Astrocyte (in vitro differentiated cells and primary cell): ENCODE results near the gene SUPT5H. TPM values are rescaled to one million over a fixed set of nuclear protein-coding genes. Genes with fewer than 3 reads are reported as not detected.

ENCODE experiments used
- DNase-seq: peaks from one replicate; pipeline ENCODE4 v3.0.0-alpha.2; 2010; ENCODE audit warnings: low read depth
- FAIRE-seq: peaks from 2 replicates; lab custom pipeline; 2011; peaks lifted over from hg19 to GRCh38; lab: Jason Lieb, UNC
- H2AFZ ChIP-seq: 2 replicates; pipeline ENCODE4 v1.6.0; 2012; ENCODE audit warnings: low read depth, low read length, inconsistent platforms
- H3K27ac ChIP-seq: 2 replicates; pipeline ENCODE4 v1.5.1; 2011; ENCODE audit warnings: low read depth, low read length, inconsistent platforms
- H3K27me3 ChIP-seq: 2 replicates; pipeline ENCODE4 v1.6.0; 2011; ENCODE audit warnings: low read length, inconsistent platforms; ENCODE audit not compliant: insufficient read depth
- H3K36me3 ChIP-seq: 2 replicates; pipeline ENCODE4 v1.5.1; 2011; ENCODE audit warnings: low read length, inconsistent platforms; ENCODE audit not compliant: insufficient read depth
- H3K4me1 ChIP-seq: 2 replicates; pipeline ENCODE4 v1.5.1; 2011; ENCODE audit warnings: low read length, inconsistent platforms; ENCODE audit not compliant: insufficient read depth
- H3K4me2 ChIP-seq: 2 replicates; pipeline ENCODE4 v1.6.0; 2012; ENCODE audit warnings: low read length, inconsistent platforms
- H3K4me3 ChIP-seq: 2 replicates; pipeline ENCODE4 v1.5.1; 2011; ENCODE audit warnings: low read depth, mild to moderate bottlenecking, low read length, inconsistent platforms; ENCODE audit not compliant: insufficient read depth
- H3K79me2 ChIP-seq: 2 replicates; pipeline ENCODE4 v1.6.0; 2012; ENCODE audit warnings: mild to moderate bottlenecking, low read length, inconsistent platforms; ENCODE audit not compliant: insufficient read depth
- H3K9ac ChIP-seq: 2 replicates; pipeline ENCODE4 v1.6.0; 2012; ENCODE audit warnings: mild to moderate bottlenecking, low read length, inconsistent platforms
- H3K9me3 ChIP-seq: 2 replicates; pipeline ENCODE4 v1.5.1; 2012; ENCODE audit warnings: low read depth, mild to moderate bottlenecking, low read length, inconsistent platforms; ENCODE audit not compliant: insufficient read depth
- H4K20me1 ChIP-seq: 2 replicates; pipeline ENCODE4 v1.6.0; 2012; ENCODE audit warnings: low read length, inconsistent platforms; ENCODE audit not compliant: insufficient read depth
- H3K27ac Mint-ChIP-seq: one replicate; pipeline ENCODE4 v1.8.0; 2021; ENCODE audit warnings: mild to moderate bottlenecking, mixed read lengths; ENCODE audit not compliant: unreplicated experiment
- H3K27me3 Mint-ChIP-seq: one replicate; pipeline ENCODE4 v1.8.0; 2021; ENCODE audit warnings: low read depth, mixed read lengths; ENCODE audit not compliant: unreplicated experiment
- H3K36me3 Mint-ChIP-seq: one replicate; pipeline ENCODE4 v1.8.0; 2021; ENCODE audit warnings: low read depth, mixed read lengths; ENCODE audit not compliant: unreplicated experiment
- H3K4me1 Mint-ChIP-seq: one replicate; pipeline ENCODE4 v1.8.0; 2021; ENCODE audit warnings: low read depth, mixed read lengths; ENCODE audit not compliant: unreplicated experiment
- H3K4me3 Mint-ChIP-seq: one replicate; pipeline ENCODE4 v1.8.0; 2021; ENCODE audit warnings: mild to moderate bottlenecking, moderate library complexity, mixed read lengths; ENCODE audit not compliant: unreplicated experiment
- H3K9me3 Mint-ChIP-seq: one replicate; pipeline ENCODE4 v1.8.0; 2021; ENCODE audit warnings: mild to moderate bottlenecking, mixed read lengths; ENCODE audit not compliant: unreplicated experiment
- EZH2 ChIP-seq: IDR thresholded peaks from 2 replicates; pipeline ENCODE4 v1.6.1; 2012; ENCODE audit warnings: mild to moderate bottlenecking, low read length, inconsistent platforms; ENCODE audit not compliant: insufficient read depth
- total RNA-seq: library from RNA; stranded (reverse); gene quantifications from 2 replicates; pipeline ENCODE4 v1.2.1, GENCODE V29; 2021
- TF ChIP-seq, protein P1 (sequence below): IDR thresholded peaks from 2 replicates; pipeline ENCODE4 v1.5.1; 2011; ENCODE audit warnings: low read depth, mild to moderate bottlenecking, inconsistent platforms, low read length, moderate library complexity; ENCODE audit not compliant: insufficient read depth

Gene SUPT5H
- total RNA-seq, 1 donor from 2014 or later: 171 TPM

DNA sequence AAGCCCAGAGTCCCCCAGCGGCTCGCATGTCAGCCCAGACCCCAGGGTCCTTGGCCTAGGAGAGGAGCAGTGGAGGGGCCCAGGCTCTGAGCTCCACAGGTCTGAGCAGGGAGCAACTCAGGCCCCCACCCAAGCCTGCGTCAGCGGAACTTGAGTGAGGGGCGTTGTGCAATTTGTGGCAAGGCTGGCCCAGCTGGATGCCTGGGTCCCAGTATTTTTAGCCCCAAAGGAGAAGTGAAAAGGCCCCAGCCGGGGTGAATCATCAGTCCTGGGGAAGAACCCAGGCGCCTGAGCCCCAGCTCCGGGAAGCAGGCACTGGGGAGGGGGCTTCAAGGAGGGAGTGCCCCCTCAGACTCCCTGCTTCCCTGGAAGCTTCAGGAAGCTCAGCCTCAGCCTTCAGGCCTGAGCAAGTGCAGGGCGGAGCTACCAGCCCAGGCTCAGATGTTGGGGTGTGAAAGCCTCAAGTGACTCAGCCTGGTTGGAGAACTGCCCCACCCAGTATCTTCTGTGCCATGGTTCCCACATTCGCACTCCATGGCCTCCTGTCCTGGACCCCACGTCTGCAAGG is 47.0 kb upstream of the SUPT5H start:
- no peak for FAIRE-seq
- Histone ChIP-seq H3K9ac (peak overlapping the region; percentile 68), H4K20me1 (peaks cover 6% of the 10 kb centered on the region), H3K36me3 (peaks cover 6% of the 10 kb centered on the region), H3K79me2 (peaks cover 7% of the 10 kb centered on the region), H3K4me2 (peak overlapping the region; percentile 37), H3K27ac (peak overlapping the region; percentile 61), H2AFZ (no peak overlapping the region), H3K27me3 (no peaks in the 10 kb centered on the region), H3K4me3 (no peak overlapping the region), H3K9me3 (no peaks in the 10 kb centered on the region), H3K4me1 (peaks cover 39% of the 10 kb centered on the region)
- Mint-ChIP-seq H3K9me3 (no peaks in the 10 kb centered on the region), H3K4me1 (peaks cover 23% of the 10 kb centered on the region), H3K27ac (peak overlapping the region; percentile 68), H3K4me3 (peak overlapping the region; percentile 45), H3K36me3 (peaks cover 2% of the 10 kb centered on the region), H3K27me3 (no peaks in the 10 kb centered on the region)
- TF ChIP-seq, protein P1, sequence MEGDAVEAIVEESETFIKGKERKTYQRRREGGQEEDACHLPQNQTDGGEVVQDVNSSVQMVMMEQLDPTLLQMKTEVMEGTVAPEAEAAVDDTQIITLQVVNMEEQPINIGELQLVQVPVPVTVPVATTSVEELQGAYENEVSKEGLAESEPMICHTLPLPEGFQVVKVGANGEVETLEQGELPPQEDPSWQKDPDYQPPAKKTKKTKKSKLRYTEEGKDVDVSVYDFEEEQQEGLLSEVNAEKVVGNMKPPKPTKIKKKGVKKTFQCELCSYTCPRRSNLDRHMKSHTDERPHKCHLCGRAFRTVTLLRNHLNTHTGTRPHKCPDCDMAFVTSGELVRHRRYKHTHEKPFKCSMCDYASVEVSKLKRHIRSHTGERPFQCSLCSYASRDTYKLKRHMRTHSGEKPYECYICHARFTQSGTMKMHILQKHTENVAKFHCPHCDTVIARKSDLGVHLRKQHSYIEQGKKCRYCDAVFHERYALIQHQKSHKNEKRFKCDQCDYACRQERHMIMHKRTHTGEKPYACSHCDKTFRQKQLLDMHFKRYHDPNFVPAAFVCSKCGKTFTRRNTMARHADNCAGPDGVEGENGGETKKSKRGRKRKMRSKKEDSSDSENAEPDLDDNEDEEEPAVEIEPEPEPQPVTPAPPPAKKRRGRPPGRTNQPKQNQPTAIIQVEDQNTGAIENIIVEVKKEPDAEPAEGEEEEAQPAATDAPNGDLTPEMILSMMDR: no peak
- no peak for TF ChIP-seq EZH2
- DNase-seq: peak; percentile 65

DNA sequence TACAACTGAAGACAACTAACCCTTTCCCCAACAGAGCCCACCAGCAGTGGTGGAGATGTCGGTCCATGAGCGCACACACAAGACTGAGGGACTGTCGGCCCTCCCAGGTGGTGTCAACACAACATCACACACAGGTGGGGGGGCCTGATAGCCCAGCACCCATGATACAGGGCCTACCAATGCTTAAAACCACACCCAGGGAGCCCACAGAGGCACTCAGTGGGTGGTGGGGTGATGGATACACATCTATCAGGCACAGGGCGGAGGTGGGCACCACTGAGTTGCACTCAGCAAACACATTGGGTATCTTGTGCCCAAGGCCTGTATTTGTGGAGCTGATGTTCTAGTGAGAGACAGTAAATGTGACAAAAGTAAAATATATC is 45.7 kb upstream of the SUPT5H start:
- TF ChIP-seq, protein P1: no peak
- TF ChIP-seq EZH2: no peak
- FAIRE-seq (no peak), DNase-seq (no peak)
- peaks cover 2% of the 10 kb centered on the region for H3K36me3 Mint-ChIP-seq
- Histone ChIP-seq H3K4me1 (peaks cover 45% of the 10 kb centered on the region), H3K9ac (no peak overlapping the region), H3K4me2 (no peak overlapping the region), H3K9me3 (no peaks in the 10 kb centered on the region), H3K4me3 (no peak overlapping the region), H3K27ac (no peak overlapping the region), H4K20me1 (no peaks in the 10 kb centered on the region), H3K79me2 (peaks cover 4% of the 10 kb centered on the region), H2AFZ (no peak overlapping the region), H3K27me3 (no peaks in the 10 kb centered on the region), H3K36me3 (peaks cover 3% of the 10 kb centered on the region)
- H3K4me1 Mint-ChIP-seq: peaks cover 26% of the 10 kb centered on the region
- no peak overlapping the region for H3K27ac Mint-ChIP-seq
- H3K27me3 Mint-ChIP-seq: no peaks in the 10 kb centered on the region
- H3K4me3 Mint-ChIP-seq: peak overlapping the region; percentile 42
- H3K9me3 Mint-ChIP-seq: no peaks in the 10 kb centered on the region

DNA sequence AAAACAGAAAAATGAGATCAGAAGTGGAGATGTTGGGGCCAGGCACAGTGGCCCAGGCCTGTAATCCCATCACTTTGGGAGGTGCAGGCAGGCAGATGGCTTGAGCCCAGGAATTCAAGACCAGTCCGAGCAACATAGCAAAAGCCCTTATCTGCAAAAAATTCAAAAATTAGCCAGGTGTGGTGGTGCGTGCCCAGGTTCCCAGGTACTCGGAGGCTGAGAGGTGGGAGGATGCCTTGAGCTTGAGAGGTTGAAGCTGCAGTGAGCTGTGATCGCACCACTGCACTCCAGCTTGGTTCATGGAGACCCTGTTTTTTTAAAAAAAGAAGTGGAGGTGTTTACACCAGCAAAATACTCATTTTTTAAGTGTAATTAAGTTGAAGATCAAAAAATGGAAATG is 45.3 kb upstream of the SUPT5H start:
- peaks cover 45% of the 10 kb centered on the region for H3K4me1 ChIP-seq
- Mint-ChIP-seq H3K27ac (no peak overlapping the region), H3K36me3 (peaks cover 2% of the 10 kb centered on the region), H3K4me1 (peaks cover 24% of the 10 kb centered on the region), H3K9me3 (no peaks in the 10 kb centered on the region), H3K27me3 (no peaks in the 10 kb centered on the region), H3K4me3 (no peak overlapping the region)
- no peak overlapping the region for H3K9ac ChIP-seq
- H3K79me2 ChIP-seq: peaks cover 3% of the 10 kb centered on the region
- no peaks in the 10 kb centered on the region for H3K27me3 ChIP-seq
- H3K9me3 ChIP-seq: no peaks in the 10 kb centered on the region
- H3K27ac ChIP-seq: no peak overlapping the region
- no peak overlapping the region for H2AFZ ChIP-seq
- H3K36me3 ChIP-seq: peaks cover 3% of the 10 kb centered on the region
- H3K4me2 ChIP-seq: no peak overlapping the region
- H4K20me1 ChIP-seq: no peaks in the 10 kb centered on the region
- TF ChIP-seq, protein P1: no peak
- TF ChIP-seq EZH2: no peak
- FAIRE-seq (no peak), DNase-seq (no peak)
- H3K4me3 ChIP-seq: no peak overlapping the region
